GM23338 (cell line): ENCODE measurements around the gene PSEN2.

ENCODE experiments used
- CREB1 ChIP-seq: fragments of 250-450 bp; sonication (Bioruptor Pico); IDR thresholded peaks from 2 replicates; pipeline ENCODE4 v1.5.0; 2020; ENCODE audit warnings: low read depth, mild to moderate bottlenecking, moderate library complexity
- EZH2 ChIP-seq: fragments of 200-600 bp; sonication (generic); IDR thresholded peaks from one replicate; pipeline ENCODE4 v1.8.0; 2017; ENCODE audit warnings: antibody characterized with exemption, mild to moderate bottlenecking, low read depth; ENCODE audit not compliant: unreplicated experiment
- EZH2phosphoT487 ChIP-seq: fragments of 200-600 bp; sonication (generic); IDR thresholded peaks from one replicate; pipeline ENCODE4 v1.8.1; 2018; ENCODE audit warnings: antibody characterized with exemption; ENCODE audit not compliant: unreplicated experiment
- JUNB ChIP-seq: IDR thresholded peaks from one replicate; pipeline ENCODE4 v1.6.1; 2016; ENCODE audit warnings: antibody characterized with exemption; ENCODE audit not compliant: unreplicated experiment
- NANOG ChIP-seq: IDR thresholded peaks from 2 replicates; pipeline ENCODE4 v1.6.1; 2016; ENCODE audit warnings: antibody characterized with exemption, borderline replicate concordance
- POLR2AphosphoS5 ChIP-seq: IDR thresholded peaks from 2 replicates; pipeline ENCODE4 v1.6.1; 2016; ENCODE audit warnings: antibody characterized with exemption, low read depth
- ZNF331 ChIP-seq: fragments of 250-450 bp; sonication (Bioruptor Pico); IDR thresholded peaks from 2 replicates; pipeline ENCODE4 v1.5.0; 2020; ENCODE audit warnings: low read depth, mild to moderate bottlenecking, moderate library complexity
- ZNF462 ChIP-seq: fragments of 250-450 bp; sonication (Bioruptor Pico); IDR thresholded peaks from 2 replicates; pipeline ENCODE4 v1.5.0; 2020; ENCODE audit warnings: mild to moderate bottlenecking, moderate library complexity
- TF ChIP-seq, protein P1 (sequence below), 2 experiments: fragments of 200-600 bp in 1 of 2; sonication (generic) in 1 of 2; conservative IDR thresholded peaks; 2 replicates each; pipeline versions ENCODE4 v1.5.1 to v1.6.1; 2016 to 2017; ENCODE audit warnings: antibody characterized with exemption in 2 of 2, low read depth in 2 of 2, mild to moderate bottlenecking in 2 of 2, moderate library complexity in 1 of 2
- TF ChIP-seq, protein P2 (sequence below): IDR thresholded peaks from one replicate; pipeline ENCODE4 v1.6.1; 2018; ENCODE audit warnings: antibody characterized with exemption; ENCODE audit not compliant: unreplicated experiment
- TF ChIP-seq, protein P3 (sequence below): IDR thresholded peaks from 2 replicates; pipeline ENCODE4 v1.6.1; 2016; ENCODE audit warnings: antibody characterized with exemption

- TF ChIP-seq, protein P1, sequence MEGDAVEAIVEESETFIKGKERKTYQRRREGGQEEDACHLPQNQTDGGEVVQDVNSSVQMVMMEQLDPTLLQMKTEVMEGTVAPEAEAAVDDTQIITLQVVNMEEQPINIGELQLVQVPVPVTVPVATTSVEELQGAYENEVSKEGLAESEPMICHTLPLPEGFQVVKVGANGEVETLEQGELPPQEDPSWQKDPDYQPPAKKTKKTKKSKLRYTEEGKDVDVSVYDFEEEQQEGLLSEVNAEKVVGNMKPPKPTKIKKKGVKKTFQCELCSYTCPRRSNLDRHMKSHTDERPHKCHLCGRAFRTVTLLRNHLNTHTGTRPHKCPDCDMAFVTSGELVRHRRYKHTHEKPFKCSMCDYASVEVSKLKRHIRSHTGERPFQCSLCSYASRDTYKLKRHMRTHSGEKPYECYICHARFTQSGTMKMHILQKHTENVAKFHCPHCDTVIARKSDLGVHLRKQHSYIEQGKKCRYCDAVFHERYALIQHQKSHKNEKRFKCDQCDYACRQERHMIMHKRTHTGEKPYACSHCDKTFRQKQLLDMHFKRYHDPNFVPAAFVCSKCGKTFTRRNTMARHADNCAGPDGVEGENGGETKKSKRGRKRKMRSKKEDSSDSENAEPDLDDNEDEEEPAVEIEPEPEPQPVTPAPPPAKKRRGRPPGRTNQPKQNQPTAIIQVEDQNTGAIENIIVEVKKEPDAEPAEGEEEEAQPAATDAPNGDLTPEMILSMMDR (conservative IDR thresholded peaks at IDR 0.05; ENCODE audit: low read depth in 2 of 2), result no peak
- TF ChIP-seq EZH2phosphoT487, result no peak
- TF ChIP-seq EZH2, result no peak
- no peak for TF ChIP-seq POLR2AphosphoS5
- TF ChIP-seq JUNB, result no peak
- TF ChIP-seq, protein P2, sequence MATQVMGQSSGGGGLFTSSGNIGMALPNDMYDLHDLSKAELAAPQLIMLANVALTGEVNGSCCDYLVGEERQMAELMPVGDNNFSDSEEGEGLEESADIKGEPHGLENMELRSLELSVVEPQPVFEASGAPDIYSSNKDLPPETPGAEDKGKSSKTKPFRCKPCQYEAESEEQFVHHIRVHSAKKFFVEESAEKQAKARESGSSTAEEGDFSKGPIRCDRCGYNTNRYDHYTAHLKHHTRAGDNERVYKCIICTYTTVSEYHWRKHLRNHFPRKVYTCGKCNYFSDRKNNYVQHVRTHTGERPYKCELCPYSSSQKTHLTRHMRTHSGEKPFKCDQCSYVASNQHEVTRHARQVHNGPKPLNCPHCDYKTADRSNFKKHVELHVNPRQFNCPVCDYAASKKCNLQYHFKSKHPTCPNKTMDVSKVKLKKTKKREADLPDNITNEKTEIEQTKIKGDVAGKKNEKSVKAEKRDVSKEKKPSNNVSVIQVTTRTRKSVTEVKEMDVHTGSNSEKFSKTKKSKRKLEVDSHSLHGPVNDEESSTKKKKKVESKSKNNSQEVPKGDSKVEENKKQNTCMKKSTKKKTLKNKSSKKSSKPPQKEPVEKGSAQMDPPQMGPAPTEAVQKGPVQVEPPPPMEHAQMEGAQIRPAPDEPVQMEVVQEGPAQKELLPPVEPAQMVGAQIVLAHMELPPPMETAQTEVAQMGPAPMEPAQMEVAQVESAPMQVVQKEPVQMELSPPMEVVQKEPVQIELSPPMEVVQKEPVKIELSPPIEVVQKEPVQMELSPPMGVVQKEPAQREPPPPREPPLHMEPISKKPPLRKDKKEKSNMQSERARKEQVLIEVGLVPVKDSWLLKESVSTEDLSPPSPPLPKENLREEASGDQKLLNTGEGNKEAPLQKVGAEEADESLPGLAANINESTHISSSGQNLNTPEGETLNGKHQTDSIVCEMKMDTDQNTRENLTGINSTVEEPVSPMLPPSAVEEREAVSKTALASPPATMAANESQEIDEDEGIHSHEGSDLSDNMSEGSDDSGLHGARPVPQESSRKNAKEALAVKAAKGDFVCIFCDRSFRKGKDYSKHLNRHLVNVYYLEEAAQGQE, result no peak
- TF ChIP-seq, protein P3, sequence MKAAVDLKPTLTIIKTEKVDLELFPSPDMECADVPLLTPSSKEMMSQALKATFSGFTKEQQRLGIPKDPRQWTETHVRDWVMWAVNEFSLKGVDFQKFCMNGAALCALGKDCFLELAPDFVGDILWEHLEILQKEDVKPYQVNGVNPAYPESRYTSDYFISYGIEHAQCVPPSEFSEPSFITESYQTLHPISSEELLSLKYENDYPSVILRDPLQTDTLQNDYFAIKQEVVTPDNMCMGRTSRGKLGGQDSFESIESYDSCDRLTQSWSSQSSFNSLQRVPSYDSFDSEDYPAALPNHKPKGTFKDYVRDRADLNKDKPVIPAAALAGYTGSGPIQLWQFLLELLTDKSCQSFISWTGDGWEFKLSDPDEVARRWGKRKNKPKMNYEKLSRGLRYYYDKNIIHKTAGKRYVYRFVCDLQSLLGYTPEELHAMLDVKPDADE, result no peak
- no peak for TF ChIP-seq CREB1 (CRISPR knock-in tag)
- no peak for TF ChIP-seq NANOG
- no peak for TF ChIP-seq ZNF331 (CRISPR knock-in tag)
- no peak for TF ChIP-seq ZNF462 (CRISPR knock-in tag)
Measured at GRCh38 chr1:226891846-226892523, 21.6 kb downstream of the PSEN2 start.
